H1 (cell line): ENCODE measurements around the gene CTPS1. TPM values are rescaled to one million over a fixed set of nuclear protein-coding genes. Genes with fewer than 3 reads are reported as not detected.

Experiments
- CTCF ChIA-PET: fragments of 300-600 bp; sonication (Branson Sonifier 250); formaldehyde crosslinking; loops from one replicate; lab custom pipeline; 2021; ENCODE audit not compliant: partially characterized antibody; lab: Charles Lee
- POLR2A ChIA-PET: fragments of 300-600 bp; sonication (Branson Sonifier 250); formaldehyde crosslinking; loops from one replicate; lab custom pipeline; 2021; ENCODE audit warnings: inconsistent platforms; ENCODE audit not compliant: partially characterized antibody; lab: Charles Lee
- DNase-seq, 2 experiments: peaks; one replicate each; pipeline versions ENCODE4 v3.0.0 to v3.0.0-alpha.2; 2010 to 2022; ENCODE audit warnings: low spot score in 2 of 2, low read depth in 1 of 2, mixed read lengths in 1 of 2
- FAIRE-seq: peaks from 2 replicates; lab custom pipeline; 2011; peaks lifted over from hg19 to GRCh38; lab: Jason Lieb, UNC
- H2AFZ ChIP-seq: 2 replicates; pipeline ENCODE4 v1.8.1; 2012; ENCODE audit warnings: low read length, inconsistent platforms
- H2AK5ac ChIP-seq: 2 replicates; pipeline ENCODE4 v1.6.1; 2013; ENCODE audit warnings: low read depth, low read length
- H2BK120ac ChIP-seq: replicated peaks from 2 replicates; pipeline ENCODE3; 2013; ENCODE audit warnings: low read depth, low read length, inconsistent platforms
- H2BK12ac ChIP-seq: 2 replicates; pipeline ENCODE4 v1.6.1; 2013; ENCODE audit warnings: low read depth, low read length
- H2BK15ac ChIP-seq: 2 replicates; pipeline ENCODE4 v1.6.1; 2013; ENCODE audit warnings: low read length
- H2BK20ac ChIP-seq: 2 replicates; pipeline ENCODE4 v1.6.1; 2013; ENCODE audit warnings: low read length
- H2BK5ac ChIP-seq: 2 replicates; pipeline ENCODE4 v1.6.1; 2013; ENCODE audit warnings: low read depth, low read length
- H3K14ac ChIP-seq: 2 replicates; pipeline ENCODE4 v1.6.1; 2013; ENCODE audit warnings: inconsistent platforms; ENCODE audit not compliant: insufficient read length
- H3K18ac ChIP-seq: 2 replicates; pipeline ENCODE4 v1.6.1; 2013; ENCODE audit warnings: low read length; ENCODE audit errors: extremely low read depth
- H3K23ac ChIP-seq: 2 replicates; pipeline ENCODE4 v1.6.1; 2013; ENCODE audit warnings: inconsistent platforms; ENCODE audit not compliant: insufficient read length
- H3K23me2 ChIP-seq: 2 replicates; pipeline ENCODE4 v1.6.1; 2013; ENCODE audit warnings: low read depth, low read length
- H3K27ac ChIP-seq: 2 replicates; pipeline ENCODE4 v1.6.1; 2011; ENCODE audit warnings: low read depth, low read length, inconsistent platforms
- H3K27me3 ChIP-seq, 4 experiments: replicated peaks in 1 of 4; 1 replicate in 1 of 4; 2 replicates in 3 of 4; pipeline versions ENCODE4 v1.6.1 to v1.8.1; 2011 to 2013; ENCODE audit warnings: low read length in 3 of 4, mild to moderate bottlenecking in 3 of 4, inconsistent platforms in 2 of 4, mixed read lengths in 2 of 4, moderate library complexity in 1 of 4; ENCODE audit not compliant: control insufficient read depth in 3 of 4, insufficient read depth in 3 of 4; ENCODE audit errors: extremely low read depth in 1 of 4
- H3K36me3 ChIP-seq, 4 experiments: 2 replicates each; pipeline versions ENCODE4 v1.6.1 to v1.8.1; 2011 to 2013; ENCODE audit warnings: mild to moderate bottlenecking in 4 of 4, low read length in 3 of 4, moderate library complexity in 2 of 4, control low read depth in 1 of 4, inconsistent platforms in 1 of 4; ENCODE audit not compliant: insufficient read depth in 4 of 4, control insufficient read depth in 2 of 4
- H3K4ac ChIP-seq: replicated peaks from 2 replicates; pipeline ENCODE3; 2013; ENCODE audit warnings: low read length, low read depth, mixed read lengths, inconsistent platforms; ENCODE audit not compliant: insufficient read length
- H3K4me1 ChIP-seq, 4 experiments: replicated peaks in 1 of 4; 1 replicate in 1 of 4; 2 replicates in 3 of 4; pipeline versions ENCODE4 v1.6.1 to v1.8.1; 2011 to 2013; ENCODE audit warnings: low read length in 3 of 4, inconsistent platforms in 2 of 4, mixed read lengths in 1 of 4; ENCODE audit not compliant: insufficient read depth in 4 of 4, control insufficient read depth in 3 of 4
- H3K4me2 ChIP-seq, 2 experiments: 2 replicates each; pipeline versions ENCODE4 v1.6.1 to v1.8.1; 2011 to 2013; ENCODE audit warnings: low read depth in 2 of 2, low read length in 2 of 2, control low read depth in 1 of 2, inconsistent platforms in 1 of 2, mild to moderate bottlenecking in 1 of 2; ENCODE audit not compliant: insufficient read depth in 1 of 2
- H3K4me3 ChIP-seq, 4 experiments: fragments of 200-600, 300-600 bp in 1 of 4; sonication (generic), shearing (Covaris generic), sonication (Bioruptor Twin) in 1 of 4; 2 replicates each; pipeline versions ENCODE4 v1.5.1 to v1.8.1; 2011 to 2016; ENCODE audit warnings: low read length in 4 of 4, low read depth in 3 of 4, control low read depth in 2 of 4, inconsistent platforms in 2 of 4, mild to moderate bottlenecking in 2 of 4, mixed read lengths in 1 of 4, moderate library complexity in 1 of 4; ENCODE audit not compliant: insufficient read depth in 2 of 4; ENCODE audit errors: extremely low read depth in 1 of 4
- H3K56ac ChIP-seq: replicated peaks from 2 replicates; pipeline ENCODE3; 2013; ENCODE audit warnings: low read depth, mild to moderate bottlenecking, mixed read lengths, low read length, inconsistent platforms; ENCODE audit not compliant: insufficient read length
- H3K79me1 ChIP-seq: 2 replicates; pipeline ENCODE4 v1.6.1; 2013; ENCODE audit warnings: low read depth, low read length, control low read depth
- H3K79me2 ChIP-seq, 2 experiments: 2 replicates each; pipeline versions ENCODE4 v1.6.1 to v1.8.1; 2012 to 2013; ENCODE audit warnings: low read length in 2 of 2, mild to moderate bottlenecking in 2 of 2, inconsistent platforms in 1 of 2; ENCODE audit not compliant: insufficient read depth in 2 of 2, control insufficient read depth in 1 of 2
- H3K9ac ChIP-seq, 4 experiments: replicated peaks in 1 of 4; 1 replicate in 1 of 4; 2 replicates in 3 of 4; pipeline versions ENCODE4 v1.6.1 to v1.8.1; 2011 to 2013; ENCODE audit warnings: low read depth in 3 of 4, low read length in 3 of 4, control low read depth in 2 of 4, mild to moderate bottlenecking in 2 of 4, moderate library complexity in 2 of 4, inconsistent platforms in 1 of 4; ENCODE audit errors: extremely low read depth in 1 of 4
- H3K9me3 ChIP-seq, 2 experiments: 2 replicates each; pipeline versions ENCODE4 v1.6.1 to v1.8.1; 2012 to 2013; ENCODE audit warnings: mild to moderate bottlenecking in 2 of 2, moderate library complexity in 2 of 2, control low read depth in 1 of 2, inconsistent platforms in 1 of 2, low read depth in 1 of 2, low read length in 1 of 2, mixed read lengths in 1 of 2; ENCODE audit not compliant: insufficient read depth in 2 of 2
- H4K20me1 ChIP-seq, 2 experiments: replicated peaks in 1 of 2; 2 replicates each; pipeline versions ENCODE3 to v1.8.1; 2011 to 2013; ENCODE audit warnings: inconsistent platforms in 2 of 2, low read length in 2 of 2, mild to moderate bottlenecking in 1 of 2; ENCODE audit not compliant: insufficient read depth in 2 of 2, control insufficient read depth in 1 of 2
- H4K5ac ChIP-seq: 2 replicates; pipeline ENCODE4 v1.6.1; 2013; ENCODE audit warnings: low read length, low read depth, mixed read lengths, inconsistent platforms; ENCODE audit not compliant: insufficient read length
- H4K8ac ChIP-seq: 2 replicates; pipeline ENCODE4 v1.8.0; 2013; ENCODE audit warnings: mild to moderate bottlenecking, moderate library complexity, low read length, inconsistent platforms; ENCODE audit not compliant: insufficient read depth; ENCODE audit errors: extremely low read depth
- H4K91ac ChIP-seq: replicated peaks from 2 replicates; pipeline ENCODE3; 2013; ENCODE audit warnings: low read length, mixed read lengths, inconsistent platforms; ENCODE audit not compliant: insufficient read length
- ASH2L ChIP-seq: fragments of 200-600, 300-600 bp; sonication (generic); IDR thresholded peaks from one replicate; pipeline ENCODE4 v1.7.1; 2017; ENCODE audit warnings: low read length
- ATF3 ChIP-seq: IDR thresholded peaks from 2 replicates; pipeline ENCODE4 v1.6.1; 2011; ENCODE audit warnings: low read depth, mild to moderate bottlenecking, low read length; ENCODE audit not compliant: insufficient read depth
- CHD2 ChIP-seq: IDR thresholded peaks from 2 replicates; pipeline ENCODE4 v1.6.1; 2012; ENCODE audit warnings: low read length, improper control_type of control experiment
- CTBP2 ChIP-seq: IDR thresholded peaks from 2 replicates; pipeline ENCODE4 v1.7.0; 2011; ENCODE audit warnings: borderline replicate concordance, mild to moderate bottlenecking, moderate library complexity, mixed read lengths, low read length; ENCODE audit not compliant: insufficient read depth, insufficient read length
- E2F6 ChIP-seq: IDR thresholded peaks from 2 replicates; pipeline ENCODE4 v1.6.1; 2012; ENCODE audit warnings: inconsistent platforms
- EZH2 ChIP-seq: fragments of 200-600 bp; sonication (generic); IDR thresholded peaks from 2 replicates; pipeline ENCODE4 v1.7.1; 2012; ENCODE audit warnings: low read depth, mild to moderate bottlenecking, moderate library complexity, low read length, inconsistent platforms; ENCODE audit not compliant: severe bottlenecking
- GTF2F1 ChIP-seq: IDR thresholded peaks from 2 replicates; pipeline ENCODE4 v1.6.1; 2012; ENCODE audit warnings: low read depth, low read length, improper control_type of control experiment, borderline replicate concordance
- RAD21 ChIP-seq, 2 experiments: IDR thresholded peaks in 1 of 2; conservative IDR thresholded peaks in 1 of 2; 2 replicates each; pipeline ENCODE4 v1.6.1; 2011; ENCODE audit warnings: low read depth in 2 of 2, low read length in 2 of 2, improper control_type of control experiment in 1 of 2, inconsistent platforms in 1 of 2, mild to moderate bottlenecking in 1 of 2, moderate library complexity in 1 of 2
- whole genome bisulfite sequencing, 2 experiments: shearing (Covaris generic) in 1 of 2; methylation state at CpG; one replicate each; pipeline versions ENCODE4 v1.1.6 to v1.1.7; 2013 to 2015; ENCODE audit warnings: low lambda C conversion rate in 2 of 2, mixed read lengths in 2 of 2, inconsistent platforms in 1 of 2, low coverage in 1 of 2, missing lambda C conversion rate in 1 of 2; ENCODE audit not compliant: insufficient replicate concordance in 2 of 2, insufficient coverage in 1 of 2, insufficient read length in 1 of 2; ENCODE audit errors: extremely low coverage in 1 of 2, missing lambda C conversion rate in 1 of 2; 5-methylcytosine and 5-hydroxymethylcytosine counted together
- polyA plus RNA-seq, 7 experiments: library from polyadenylated mRNA; depleted of rRNA in 3 of 7; stranded (reverse) in 5 of 7; unstranded in 2 of 7; fragments of >200 nt in 5 of 7; fragments of 200-250 nt in 2 of 7; gene quantifications; 1 replicate in 5 of 7; 2 replicates in 1 of 7; 4 replicates in 1 of 7; pipeline versions ENCODE4 v1.2.1 to v1.2.3, GENCODE V29; 2011 to 2013; ENCODE audit warnings: missing spikeins in 2 of 7, mixed read lengths in 2 of 7
- total RNA-seq: library from RNA; stranded (reverse); fragmentation: NEBNext Ultra II Directional; extraction: Animal tissue kit (Norgen Biotek cat#: 25700); gene quantifications from 2 replicates; pipeline ENCODE4 v1.2.1, GENCODE V29; 2021
- TF ChIP-seq, protein P1 (sequence below): IDR thresholded peaks from 2 replicates; pipeline ENCODE4 v1.6.1; 2012; ENCODE audit warnings: inconsistent platforms

Gene CTPS1
- total and polyA plus RNA-seq, 2 of the 8 experiments (the other 6 are each of a cell fraction or from before 2014, with no cell fraction given) = 35.5 to 103 TPM

- H3K79me1 ChIP-seq = no peaks in the 10 kb centered on the region; the same call in 1 of the 2 replicates
- WGBS, 2 experiments = 95% methylated on average over 44 of the region's 44 CpGs; no CpG with 5 or more reads in 1 of the 2 experiments
- CTCF ChIA-PET = no interaction called here
Measured at GRCh38 chr1:41017141-41018017, 37.9 kb downstream of the CTPS1 start.

More at GRCh38 chr1:41017141-41018017, 37.9 kb downstream of the CTPS1 start:
- peaks cover 0 to 7% (median 4%) of the 10 kb centered on the region in 4 experiments; a peak in 4 of 7 replicates for H3K4me1 ChIP-seq
- DNase-seq = no peak
- H3K79me2 ChIP-seq = no peaks in the 10 kb centered on the region
- H4K91ac ChIP-seq = no peak overlapping the region
- H2AFZ ChIP-seq = no peak overlapping the region
- no peak overlapping the region for H3K23ac ChIP-seq
- H3K23me2 ChIP-seq = no peaks in the 10 kb centered on the region
- H3K27ac ChIP-seq = no peak overlapping the region
- H3K18ac ChIP-seq = no peak overlapping the region
- H2BK12ac ChIP-seq = no peak overlapping the region
- H4K20me1 ChIP-seq = peaks cover 8 to 10% of the 10 kb centered on the region in 2 experiments
- no peak overlapping the region for H3K4me3 ChIP-seq
- no peak for FAIRE-seq
- H3K27me3 ChIP-seq = no peaks in the 10 kb centered on the region; a peak in 2 of 7 replicates
- H3K9me3 ChIP-seq = no peaks in the 10 kb centered on the region
- H3K56ac ChIP-seq = no peak overlapping the region
- no peak overlapping the region for H3K4me2 ChIP-seq
- TF ChIP-seq GTF2F1 = no peak
- TF ChIP-seq CTBP2 = no peak
- TF ChIP-seq E2F6 = no peak
- TF ChIP-seq, protein P1, sequence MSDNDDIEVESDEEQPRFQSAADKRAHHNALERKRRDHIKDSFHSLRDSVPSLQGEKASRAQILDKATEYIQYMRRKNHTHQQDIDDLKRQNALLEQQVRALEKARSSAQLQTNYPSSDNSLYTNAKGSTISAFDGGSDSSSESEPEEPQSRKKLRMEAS = no peak
- TF ChIP-seq ATF3 = no peak
- TF ChIP-seq ASH2L = no peak
- TF ChIP-seq CHD2 = no peak
- TF ChIP-seq RAD21 (IDR thresholded peaks at IDR 0.05 in 1 of 2, conservative IDR thresholded peaks at IDR 0.05 in 1 of 2; ENCODE audit: low read depth in 2 of 2, low read length in 2 of 2) = no peak
- no peak for TF ChIP-seq EZH2
- H2BK15ac ChIP-seq = no peak overlapping the region
- H2BK20ac ChIP-seq = no peak overlapping the region
- POLR2A ChIA-PET = interaction anchor here (1.0 to 3.3 kb wide), 3 partner anchors 7 to 24 kb away, joined by 3 to 17 read pairs (median 8); no protein-coding TSS in a partner anchor
- H3K36me3 ChIP-seq = peaks cover 6 to 40% (median 27%) of the 10 kb centered on the region in 4 experiments; a peak in 6 of 8 replicates
- no peak overlapping the region for H3K9ac ChIP-seq
- no peak overlapping the region for H2AK5ac ChIP-seq
- no peak overlapping the region for H4K5ac ChIP-seq
- no peak overlapping the region for H2BK5ac ChIP-seq
- H3K14ac ChIP-seq = no peak overlapping the region
- no peak overlapping the region for H3K4ac ChIP-seq
- H4K8ac ChIP-seq = peak overlapping the region; percentile 53; the same call in 1 of the 2 replicates
- H2BK120ac ChIP-seq = no peak overlapping the region
